Measurements from ENCODE around the gene GALNT13. TPM values are rescaled to one million over a fixed set of nuclear protein-coding genes. Genes with fewer than 3 reads are reported as not detected.

GALNT13 gene
- total RNA-seq, 4 donors from 2014 or later = 0.16 to 11.9 (median 1.3) TPM

DNA sequence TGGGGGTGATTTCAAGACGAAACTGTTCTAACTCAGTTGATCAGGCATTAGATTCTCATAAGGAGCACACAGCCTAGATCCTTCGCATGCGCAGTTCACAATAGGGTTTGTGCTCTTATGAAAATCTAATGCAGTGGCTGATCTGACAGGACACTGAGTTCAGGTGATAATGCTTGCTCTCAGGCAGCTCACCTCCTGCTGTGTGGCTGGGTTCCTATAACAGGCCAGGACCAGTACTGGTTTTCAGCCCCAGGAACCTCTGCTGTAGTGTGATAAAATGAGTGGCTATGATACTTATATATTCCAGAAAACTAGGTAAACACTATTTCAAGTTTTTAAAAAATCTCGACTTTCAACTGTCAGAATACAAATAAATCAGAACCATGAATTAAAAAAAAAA lies 271.4 kb downstream of the GALNT13 start:
- no peak overlapping the region for H3K4me3 ChIP-seq
- WGBS, 2 donors (ENCODE audit: low coverage in 1 of 2) = 64 to 86% methylated on average over 2 to 4 of the region's 4 CpGs
- peaks cover 0 to 8% (median 0%) of the 10 kb centered on the region in 3 donors for H3K4me1 ChIP-seq
- no peaks in the 10 kb centered on the region for H3K36me3 ChIP-seq
- H3K9me3 ChIP-seq = no peaks in the 10 kb centered on the region
- no peak for ATAC-seq
- TF ChIP-seq POLR2AphosphoS5 (IDR thresholded peaks at IDR 0.05) (no peak), POLR2A (IDR thresholded peaks at IDR 0.05) (no peak), EP300 (IDR thresholded peaks at IDR 0.05) (no peak)
- TF ChIP-seq, protein P1, sequence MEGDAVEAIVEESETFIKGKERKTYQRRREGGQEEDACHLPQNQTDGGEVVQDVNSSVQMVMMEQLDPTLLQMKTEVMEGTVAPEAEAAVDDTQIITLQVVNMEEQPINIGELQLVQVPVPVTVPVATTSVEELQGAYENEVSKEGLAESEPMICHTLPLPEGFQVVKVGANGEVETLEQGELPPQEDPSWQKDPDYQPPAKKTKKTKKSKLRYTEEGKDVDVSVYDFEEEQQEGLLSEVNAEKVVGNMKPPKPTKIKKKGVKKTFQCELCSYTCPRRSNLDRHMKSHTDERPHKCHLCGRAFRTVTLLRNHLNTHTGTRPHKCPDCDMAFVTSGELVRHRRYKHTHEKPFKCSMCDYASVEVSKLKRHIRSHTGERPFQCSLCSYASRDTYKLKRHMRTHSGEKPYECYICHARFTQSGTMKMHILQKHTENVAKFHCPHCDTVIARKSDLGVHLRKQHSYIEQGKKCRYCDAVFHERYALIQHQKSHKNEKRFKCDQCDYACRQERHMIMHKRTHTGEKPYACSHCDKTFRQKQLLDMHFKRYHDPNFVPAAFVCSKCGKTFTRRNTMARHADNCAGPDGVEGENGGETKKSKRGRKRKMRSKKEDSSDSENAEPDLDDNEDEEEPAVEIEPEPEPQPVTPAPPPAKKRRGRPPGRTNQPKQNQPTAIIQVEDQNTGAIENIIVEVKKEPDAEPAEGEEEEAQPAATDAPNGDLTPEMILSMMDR (IDR thresholded peaks at IDR 0.05) = no peak
- no peak overlapping the region for H3K27ac ChIP-seq
- no peaks in the 10 kb centered on the region for H3K27me3 ChIP-seq

DNA sequence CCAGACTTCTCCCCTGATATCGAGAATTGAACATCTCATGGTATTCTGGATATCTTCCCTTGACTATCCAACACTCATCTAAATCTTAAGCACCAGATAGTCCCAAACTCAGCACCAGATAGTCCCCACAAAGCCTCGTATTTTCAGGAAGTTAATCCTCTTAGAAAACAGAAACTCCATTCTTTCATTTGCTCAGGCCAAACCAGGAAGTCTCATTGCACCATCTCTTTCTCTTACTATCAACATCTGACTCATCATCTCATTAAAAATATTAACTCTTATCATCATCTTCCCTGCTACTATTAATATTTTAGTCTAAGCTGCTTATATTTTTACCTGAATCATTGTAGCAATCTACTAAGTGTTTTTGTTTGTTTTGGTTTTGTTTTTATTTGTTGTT lies 286.4 kb downstream of the GALNT13 start:
- Histone ChIP-seq H3K9me3 (no peaks in the 10 kb centered on the region), H3K27me3 (no peaks in the 10 kb centered on the region), H3K4me1 (no peaks in the 10 kb centered on the region), H3K36me3 (no peaks in the 10 kb centered on the region), H3K27ac (no peak overlapping the region), H3K4me3 (no peak overlapping the region)
- WGBS, 2 donors (ENCODE audit: low coverage in 1 of 2) = 53 to 56% methylated on average over 2 of the region's 2 CpGs
- ATAC-seq = no peak
- TF ChIP-seq POLR2AphosphoS5 (IDR thresholded peaks at IDR 0.05) (no peak), POLR2A (IDR thresholded peaks at IDR 0.05) (no peak), EP300 (IDR thresholded peaks at IDR 0.05) (no peak)
- TF ChIP-seq, protein P1 (IDR thresholded peaks at IDR 0.05) = no peak

DNA sequence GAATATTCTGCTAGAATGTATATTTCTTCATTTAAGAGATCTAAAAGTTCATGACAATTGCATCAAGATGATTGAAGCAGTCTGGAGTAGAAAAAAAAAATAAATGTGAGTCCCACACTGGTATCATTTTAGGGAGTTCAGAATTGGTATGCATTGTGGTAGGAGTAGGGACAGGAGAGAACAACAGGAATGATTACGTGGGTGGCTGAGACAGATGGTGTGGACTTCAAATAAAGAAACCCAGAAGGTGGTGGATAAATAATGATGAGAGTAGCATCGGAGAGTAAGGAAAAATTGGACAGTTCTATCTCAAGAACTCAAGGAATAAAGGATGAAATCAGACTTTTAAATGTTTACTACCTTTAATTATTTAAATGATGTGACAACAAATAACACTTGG lies 289.6 kb downstream of the GALNT13 start:
- H3K27ac ChIP-seq = no peak overlapping the region
- H3K4me3 ChIP-seq = no peak overlapping the region
- ATAC-seq = no peak
- no peaks in the 10 kb centered on the region for H3K9me3 ChIP-seq
- no peaks in the 10 kb centered on the region for H3K36me3 ChIP-seq
- no peaks in the 10 kb centered on the region for H3K4me1 ChIP-seq
- TF ChIP-seq EP300 (IDR thresholded peaks at IDR 0.05) (no peak), POLR2A (IDR thresholded peaks at IDR 0.05) (no peak), POLR2AphosphoS5 (IDR thresholded peaks at IDR 0.05) (no peak)
- TF ChIP-seq, protein P1 (IDR thresholded peaks at IDR 0.05) = no peak
- H3K27me3 ChIP-seq = no peaks in the 10 kb centered on the region
- 75 to 80% methylated on average over 2 of the region's 2 CpGs for WGBS, 2 donors (ENCODE audit: low coverage in 1 of 2)

DNA sequence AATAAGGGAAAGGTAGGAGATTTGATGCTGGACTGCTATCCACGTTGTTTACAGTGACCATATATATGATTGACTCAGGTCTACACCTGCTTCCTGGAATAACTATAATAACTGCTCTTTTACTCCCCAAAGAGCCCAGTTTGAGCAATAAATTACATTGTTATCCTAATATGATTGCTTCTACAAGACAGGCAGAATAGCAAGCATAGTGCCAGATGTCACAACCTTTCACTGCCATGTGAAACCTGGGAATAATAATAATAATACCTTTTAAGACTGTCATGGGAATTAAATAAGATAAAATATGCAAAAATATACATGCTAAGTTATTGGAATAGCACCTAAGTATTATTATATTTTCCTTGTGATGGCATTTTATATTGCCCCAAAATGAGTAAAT lies 298.7 kb downstream of the GALNT13 start:
- no peak overlapping the region for H3K4me3 ChIP-seq
- no peaks in the 10 kb centered on the region for H3K4me1 ChIP-seq
- 58 to 67% methylated on average over 1 of the region's 1 CpG for WGBS, 2 donors (ENCODE audit: low coverage in 1 of 2)
- no peak for ATAC-seq
- TF ChIP-seq POLR2AphosphoS5 (IDR thresholded peaks at IDR 0.05) = no peak
- no peak for TF ChIP-seq EP300 (IDR thresholded peaks at IDR 0.05)
- TF ChIP-seq, protein P1 (IDR thresholded peaks at IDR 0.05) = no peak
- TF ChIP-seq POLR2A (IDR thresholded peaks at IDR 0.05) = no peak
- H3K27ac ChIP-seq = no peak overlapping the region
- H3K36me3 ChIP-seq = no peaks in the 10 kb centered on the region
- H3K9me3 ChIP-seq = no peaks in the 10 kb centered on the region
- H3K27me3 ChIP-seq = no peaks in the 10 kb centered on the region

DNA sequence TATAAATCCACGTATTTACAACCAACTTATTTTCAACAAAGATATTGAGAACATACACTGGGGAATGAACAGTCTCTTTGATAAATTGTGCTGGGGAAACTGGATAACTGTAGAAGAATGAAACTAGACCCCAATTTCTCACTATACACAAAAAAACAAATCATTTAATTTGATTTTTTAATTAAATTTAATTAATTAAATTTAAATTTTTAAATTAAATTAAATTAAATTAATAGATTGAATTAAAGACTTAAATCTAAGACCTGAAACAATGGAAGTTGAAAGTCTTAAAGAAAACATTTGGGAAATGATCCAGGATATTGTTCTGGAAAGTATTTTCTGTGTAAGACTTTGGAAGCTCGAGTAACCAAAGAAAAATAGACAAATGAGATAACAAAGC lies 301.4 kb downstream of the GALNT13 start:
- no peak for TF ChIP-seq POLR2AphosphoS5 (IDR thresholded peaks at IDR 0.05)
- TF ChIP-seq, protein P1 (IDR thresholded peaks at IDR 0.05) = no peak
- no peak for TF ChIP-seq POLR2A (IDR thresholded peaks at IDR 0.05)
- no peak for TF ChIP-seq EP300 (IDR thresholded peaks at IDR 0.05)
- Histone ChIP-seq H3K27ac (no peak overlapping the region), H3K4me1 (no peaks in the 10 kb centered on the region), H3K9me3 (no peaks in the 10 kb centered on the region), H3K27me3 (no peaks in the 10 kb centered on the region), H3K4me3 (no peak overlapping the region), H3K36me3 (no peaks in the 10 kb centered on the region)
- ATAC-seq = no peak
- WGBS, 2 donors (ENCODE audit: low coverage in 1 of 2) = 51 to 57% methylated on average over 2 of the region's 2 CpGs

All from gastroesophageal sphincter (tissue), 4 donors.